MM.1S (cell line): ENCODE data around the gene NAMPT.

ENCODE experiments used
- EZH2 ChIP-seq: fragments of 300-600 bp; sonication (generic); optimal IDR thresholded peaks from 2 replicates; pipeline ENCODE3; 2017; ENCODE audit warnings: low read depth, mild to moderate bottlenecking, antibody characterized with exemption, low read length, mixed read lengths
- EZH2phosphoT487 ChIP-seq: fragments of 300-600 bp; sonication (generic); IDR thresholded peaks from 2 replicates; pipeline ENCODE4 v1.6.1; 2018; ENCODE audit warnings: antibody characterized with exemption, low read length
- TF ChIP-seq, protein P1 (sequence below): fragments of 300-600 bp; sonication (generic); IDR thresholded peaks from 2 replicates; pipeline ENCODE4 v1.5.1; 2016; ENCODE audit warnings: antibody characterized with exemption, low read length, mixed read lengths

DNA sequence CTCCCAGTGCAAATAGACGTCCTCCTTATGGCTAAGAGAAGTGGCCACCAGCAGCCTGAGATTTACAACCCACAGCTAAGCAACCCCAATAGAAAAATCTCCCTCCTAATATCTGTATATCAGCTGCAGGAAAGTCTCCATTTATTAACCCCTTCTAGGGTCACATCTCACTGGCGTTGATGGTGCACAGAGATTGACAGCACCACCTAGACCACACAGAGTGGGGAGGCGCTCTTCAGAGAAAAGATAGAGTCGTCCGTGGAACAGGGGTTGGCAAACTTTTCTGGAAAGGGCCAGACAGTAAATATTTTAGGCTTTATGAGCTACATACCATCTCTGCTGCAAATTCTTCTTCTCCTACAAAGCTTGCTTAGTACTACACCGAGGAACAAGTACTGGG, 60.0 kb downstream of the NAMPT start:
- TF ChIP-seq, protein P1, sequence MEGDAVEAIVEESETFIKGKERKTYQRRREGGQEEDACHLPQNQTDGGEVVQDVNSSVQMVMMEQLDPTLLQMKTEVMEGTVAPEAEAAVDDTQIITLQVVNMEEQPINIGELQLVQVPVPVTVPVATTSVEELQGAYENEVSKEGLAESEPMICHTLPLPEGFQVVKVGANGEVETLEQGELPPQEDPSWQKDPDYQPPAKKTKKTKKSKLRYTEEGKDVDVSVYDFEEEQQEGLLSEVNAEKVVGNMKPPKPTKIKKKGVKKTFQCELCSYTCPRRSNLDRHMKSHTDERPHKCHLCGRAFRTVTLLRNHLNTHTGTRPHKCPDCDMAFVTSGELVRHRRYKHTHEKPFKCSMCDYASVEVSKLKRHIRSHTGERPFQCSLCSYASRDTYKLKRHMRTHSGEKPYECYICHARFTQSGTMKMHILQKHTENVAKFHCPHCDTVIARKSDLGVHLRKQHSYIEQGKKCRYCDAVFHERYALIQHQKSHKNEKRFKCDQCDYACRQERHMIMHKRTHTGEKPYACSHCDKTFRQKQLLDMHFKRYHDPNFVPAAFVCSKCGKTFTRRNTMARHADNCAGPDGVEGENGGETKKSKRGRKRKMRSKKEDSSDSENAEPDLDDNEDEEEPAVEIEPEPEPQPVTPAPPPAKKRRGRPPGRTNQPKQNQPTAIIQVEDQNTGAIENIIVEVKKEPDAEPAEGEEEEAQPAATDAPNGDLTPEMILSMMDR, result no peak
- TF ChIP-seq EZH2phosphoT487, result no peak
- no peak for TF ChIP-seq EZH2
